K562 (cell line): ENCODE data around the gene CLDN14. TPM values are rescaled to one million over a fixed set of nuclear protein-coding genes. Genes with fewer than 3 reads are reported as not detected.

ENCODE experiments used
- polyA plus RNA-seq, 8 experiments: library from polyadenylated mRNA; depleted of rRNA in 4 of 8; stranded (reverse) in 5 of 8; unstranded in 3 of 8; fragments of >200 nt; fragmentation: Nextera tagmentation in 2 of 8; fragmentation: Illumina TruSeq in 1 of 8; extraction: Ambion mirVana in 2 of 8; extraction: Trizol in 1 of 8; gene quantifications; 2 replicates each; pipeline versions ENCODE4 v1.2.1 to v1.2.3, GENCODE V29; 2011 to 2014; ENCODE audit warnings: inconsistent platforms in 1 of 8, missing spikeins in 1 of 8
- total RNA-seq, 7 experiments: library from RNA; depleted of rRNA in 6 of 7; stranded (reverse); fragments of >200 nt in 6 of 7; fragmentation: Illumina TruSeq in 2 of 7; extraction: Trizol in 2 of 7; gene quantifications; 2 replicates each; pipeline versions ENCODE4 v1.2.1 to v1.2.3, GENCODE V29; 2011 to 2021; ENCODE audit warnings: low replicate concordance in 1 of 7

The CLDN14 gene
- total and polyA plus RNA-seq, 9 of the 15 experiments (the other 6 are each of a cell fraction or from before 2014, with no cell fraction given), result not detected

Other genes with a start within 250 kb of the CLDN14 start
- gene MORC3, start 159.9 kb downstream of the CLDN14 start, total RNA-seq (2014; rRNA removed), result 34.5 and 48.6 TPM in 2 replicates
- gene MORC3, start 159.9 kb downstream of the CLDN14 start, total RNA-seq (2014; rRNA removed; fragmentation: Illumina TruSeq; extraction: Trizol), result 53.7 and 61.1 TPM in 2 replicates
- gene MORC3, start 159.9 kb downstream of the CLDN14 start, total RNA-seq (2015; rRNA removed; fragmentation: Illumina TruSeq; extraction: Trizol), result 46.0 and 52.1 TPM in 2 replicates
- gene MORC3, start 159.9 kb downstream of the CLDN14 start, total RNA-seq (2021), result 29.5 and 36.1 TPM in 2 replicates
- 34.6 and 43.4 TPM in 2 replicates for gene MORC3, start 159.9 kb downstream of the CLDN14 start, polyA plus RNA-seq (2011; rRNA removed)
- 30.0 and 36.0 TPM in 2 replicates for gene MORC3, start 159.9 kb downstream of the CLDN14 start, polyA plus RNA-seq (2014; fragmentation: Illumina TruSeq; extraction: Trizol)
- 10 to 100 TPM; 12.7 to 20.5 TPM for gene MORC3, start 159.9 kb downstream of the CLDN14 start, polyA plus RNA-seq (2014; fragmentation: Nextera tagmentation; extraction: Ambion mirVana)
- 26.1 and 30.6 TPM in 2 replicates for gene MORC3, start 159.9 kb downstream of the CLDN14 start, polyA plus RNA-seq (2014; rRNA removed)
- gene CHAF1B, start 94.7 kb downstream of the CLDN14 start, total RNA-seq (2014; rRNA removed), result 17.8 and 23.0 TPM in 2 replicates
- 24.0 and 28.3 TPM in 2 replicates for gene CHAF1B, start 94.7 kb downstream of the CLDN14 start, total RNA-seq (2014; rRNA removed; fragmentation: Illumina TruSeq; extraction: Trizol)
- 22.7 and 23.4 TPM in 2 replicates for gene CHAF1B, start 94.7 kb downstream of the CLDN14 start, total RNA-seq (2015; rRNA removed; fragmentation: Illumina TruSeq; extraction: Trizol)
- gene CHAF1B, start 94.7 kb downstream of the CLDN14 start, total RNA-seq (2021), result 32.3 and 36.8 TPM in 2 replicates
- gene CHAF1B, start 94.7 kb downstream of the CLDN14 start, polyA plus RNA-seq (2011; rRNA removed), result 21.0 and 24.4 TPM in 2 replicates
- gene CHAF1B, start 94.7 kb downstream of the CLDN14 start, polyA plus RNA-seq (2014; fragmentation: Illumina TruSeq; extraction: Trizol), result 29.7 and 34.2 TPM in 2 replicates
- gene CHAF1B, start 94.7 kb downstream of the CLDN14 start, polyA plus RNA-seq (2014; fragmentation: Nextera tagmentation; extraction: Ambion mirVana), result 10 to 100 TPM in 1 of 2 experiments, 1 to 10 TPM in 1; 7.5 to 12.2 TPM
- 19.4 and 23.4 TPM in 2 replicates for gene CHAF1B, start 94.7 kb downstream of the CLDN14 start, polyA plus RNA-seq (2014; rRNA removed)
- gene SIM2, start 219.0 kb upstream of the CLDN14 start, total RNA-seq (2014; rRNA removed), result not detected in 2 replicates
- not detected in 2 replicates for gene SIM2, start 219.0 kb upstream of the CLDN14 start, total RNA-seq (2014; rRNA removed; fragmentation: Illumina TruSeq; extraction: Trizol)
- gene SIM2, start 219.0 kb upstream of the CLDN14 start, total RNA-seq (2015; rRNA removed; fragmentation: Illumina TruSeq; extraction: Trizol), result not detected in 2 replicates
- 0.11 TPM in 2 replicates for gene SIM2, start 219.0 kb upstream of the CLDN14 start, total RNA-seq (2021)
- gene SIM2, start 219.0 kb upstream of the CLDN14 start, polyA plus RNA-seq (2011; rRNA removed), result not detected in 2 replicates
- not detected in 2 replicates for gene SIM2, start 219.0 kb upstream of the CLDN14 start, polyA plus RNA-seq (2014; fragmentation: Illumina TruSeq; extraction: Trizol)
- under 1 TPM; 0.07 to 0.08 TPM for gene SIM2, start 219.0 kb upstream of the CLDN14 start, polyA plus RNA-seq (2014; fragmentation: Nextera tagmentation; extraction: Ambion mirVana)
- gene SIM2, start 219.0 kb upstream of the CLDN14 start, polyA plus RNA-seq (2014; rRNA removed), result not detected in 2 replicates